C4-2B (cell line): ENCODE measurements around the gene TOX2.
A peak's percentile ranks its signal among the peaks of the same experiment; 100 is the strongest.

Experiments
- H3K27ac ChIP-seq: fragments of 450-650 bp; 2 replicates; pipeline ENCODE4 v1.5.1; 2017
- ZFX ChIP-seq: fragments of 450-650 bp; IDR thresholded peaks from 2 replicates; pipeline ENCODE4 v1.6.1; 2017
- TF ChIP-seq, protein P1 (sequence below): fragments of 450-650 bp; conservative IDR thresholded peaks from 2 replicates; pipeline ENCODE4 v1.5.1; 2017; ENCODE audit warnings: mild to moderate bottlenecking

Gene TOX2

DNA sequence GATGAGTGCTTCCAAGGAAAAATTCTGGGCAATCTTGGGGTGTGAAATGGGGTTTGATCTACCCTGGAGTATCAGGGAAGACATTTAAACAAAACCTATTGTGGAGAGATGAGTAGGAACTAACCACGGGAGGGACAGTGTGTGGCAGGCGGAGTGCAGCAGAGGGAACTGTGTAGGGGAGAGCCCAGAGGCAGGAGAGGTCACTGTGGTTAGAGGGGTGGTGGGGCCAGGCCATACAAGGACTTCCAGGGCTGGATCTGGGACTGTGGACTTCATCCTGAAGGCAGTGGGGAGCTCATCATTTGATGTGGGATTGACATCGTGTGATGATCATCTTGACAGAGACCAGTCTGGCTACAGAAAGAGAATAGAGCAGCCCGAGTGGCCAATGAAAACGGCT, 89.0 kb downstream of the TOX2 start:
- TF ChIP-seq, protein P1, sequence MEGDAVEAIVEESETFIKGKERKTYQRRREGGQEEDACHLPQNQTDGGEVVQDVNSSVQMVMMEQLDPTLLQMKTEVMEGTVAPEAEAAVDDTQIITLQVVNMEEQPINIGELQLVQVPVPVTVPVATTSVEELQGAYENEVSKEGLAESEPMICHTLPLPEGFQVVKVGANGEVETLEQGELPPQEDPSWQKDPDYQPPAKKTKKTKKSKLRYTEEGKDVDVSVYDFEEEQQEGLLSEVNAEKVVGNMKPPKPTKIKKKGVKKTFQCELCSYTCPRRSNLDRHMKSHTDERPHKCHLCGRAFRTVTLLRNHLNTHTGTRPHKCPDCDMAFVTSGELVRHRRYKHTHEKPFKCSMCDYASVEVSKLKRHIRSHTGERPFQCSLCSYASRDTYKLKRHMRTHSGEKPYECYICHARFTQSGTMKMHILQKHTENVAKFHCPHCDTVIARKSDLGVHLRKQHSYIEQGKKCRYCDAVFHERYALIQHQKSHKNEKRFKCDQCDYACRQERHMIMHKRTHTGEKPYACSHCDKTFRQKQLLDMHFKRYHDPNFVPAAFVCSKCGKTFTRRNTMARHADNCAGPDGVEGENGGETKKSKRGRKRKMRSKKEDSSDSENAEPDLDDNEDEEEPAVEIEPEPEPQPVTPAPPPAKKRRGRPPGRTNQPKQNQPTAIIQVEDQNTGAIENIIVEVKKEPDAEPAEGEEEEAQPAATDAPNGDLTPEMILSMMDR: no peak
- no peak for TF ChIP-seq ZFX
- no peak overlapping the region for H3K27ac ChIP-seq

GRCh38 chr20:44004306-44004915, 89.8 kb downstream of the TOX2 start:
- TF ChIP-seq ZFX: no peak
- TF ChIP-seq, protein P1: no peak
- H3K27ac ChIP-seq: no peak overlapping the region

DNA sequence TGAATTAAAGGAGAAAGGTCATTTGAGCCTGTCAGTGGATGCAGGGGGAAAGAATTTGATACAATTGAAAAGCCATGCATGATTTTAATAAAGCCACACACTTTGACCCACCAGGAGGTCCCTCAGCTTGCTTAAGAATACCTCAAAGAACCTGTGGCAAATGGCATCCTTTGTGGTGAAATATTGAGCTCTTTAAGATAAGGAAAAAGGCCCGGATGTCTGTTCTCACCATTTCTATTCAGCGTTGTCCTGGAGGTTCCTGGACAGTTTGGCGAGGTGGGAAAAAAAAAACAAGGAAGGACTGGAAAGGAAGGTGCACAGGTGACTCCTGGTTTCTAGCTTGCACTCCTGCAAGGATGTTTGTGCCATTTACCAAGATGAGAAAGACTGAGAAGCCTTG, 91.0 kb downstream of the TOX2 start:
- no peak overlapping the region for H3K27ac ChIP-seq
- TF ChIP-seq ZFX: no peak
- TF ChIP-seq, protein P1: no peak

- H3K27ac ChIP-seq: no peak overlapping the region
- TF ChIP-seq ZFX: no peak
- TF ChIP-seq, protein P1: no peak
These were observed 91.5 kb downstream of the TOX2 start for GRCh38 chr20:44006126-44006525.

DNA sequence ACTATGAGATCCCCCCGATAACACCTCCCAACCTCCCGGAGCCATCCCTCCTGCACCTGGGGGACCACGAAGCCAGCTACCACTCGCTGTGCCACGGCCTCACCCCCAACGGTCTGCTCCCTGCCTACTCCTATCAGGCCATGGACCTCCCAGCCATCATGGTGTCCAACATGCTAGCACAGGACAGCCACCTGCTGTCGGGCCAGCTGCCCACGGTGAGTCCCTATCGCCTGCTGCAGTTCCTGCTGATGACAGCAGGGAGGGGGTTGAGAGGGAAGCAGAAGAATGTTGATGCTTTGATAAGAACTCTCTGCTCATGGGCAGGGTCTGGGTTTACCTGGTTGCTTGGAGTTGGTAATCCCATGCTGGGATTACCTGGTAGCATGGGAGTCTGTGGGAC, 91.9 kb downstream of the TOX2 start:
- H3K27ac ChIP-seq: no peak overlapping the region
- no peak for TF ChIP-seq ZFX
- TF ChIP-seq, protein P1: no peak

- H3K27ac ChIP-seq: peak overlapping the region; percentile 66
- no peak for TF ChIP-seq ZFX
- TF ChIP-seq, protein P1: no peak
These were observed 94.4 kb downstream of the TOX2 start for GRCh38 chr20:44008806-44009678.

GRCh38 chr20:44009679-44009992, 95.0 kb downstream of the TOX2 start:
- TF ChIP-seq, protein P1: no peak
- no peak for TF ChIP-seq ZFX
- H3K27ac ChIP-seq: peak overlapping the region; percentile 66
